Fibroblast of pulmonary artery (primary cell): ENCODE data around the gene USP36.
"Not testable (repeated sequence)": the region's sequence is repeated elsewhere in the genome, so short reads cannot be mapped to it uniquely, and the experiment has no call there.

ENCODE experiments used
- DNase-seq: peaks from one replicate; pipeline ENCODE4 v3.0.0-alpha.2; 2010; ENCODE audit warnings: low read depth
- H3K4me3 ChIP-seq: replicated peaks from 2 replicates; pipeline ENCODE4 v1.5.1; 2011; ENCODE audit warnings: low read depth, mild to moderate bottlenecking, control low read depth, low read length, moderate library complexity
- TF ChIP-seq, protein P1 (sequence below): IDR thresholded peaks from 2 replicates; pipeline ENCODE4 v1.5.1; 2011; ENCODE audit warnings: mild to moderate bottlenecking, control low read depth, low read length, inconsistent platforms; ENCODE audit errors: missing control alignments

Gene USP36

DNA sequence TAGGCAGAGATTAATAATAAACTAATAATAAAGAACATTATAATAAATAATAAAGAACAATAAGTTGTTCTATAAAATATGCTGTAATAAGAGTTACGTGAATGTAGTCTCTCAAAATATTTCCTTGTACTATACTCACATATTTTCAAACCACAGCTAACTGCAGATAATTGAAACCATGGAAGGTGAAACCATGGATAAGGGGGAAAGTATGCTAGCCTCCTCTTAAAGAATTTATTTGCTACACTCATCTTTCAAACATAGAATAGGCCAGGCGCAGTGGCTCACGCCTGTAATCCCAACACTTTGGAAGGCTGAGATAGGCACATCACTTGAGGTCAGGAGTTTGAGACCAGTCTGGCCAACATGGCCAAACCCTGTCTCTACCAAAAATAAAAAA lies 77.1 kb downstream of the USP36 start:
- H3K4me3 ChIP-seq, result no peak overlapping the region
- TF ChIP-seq, protein P1, sequence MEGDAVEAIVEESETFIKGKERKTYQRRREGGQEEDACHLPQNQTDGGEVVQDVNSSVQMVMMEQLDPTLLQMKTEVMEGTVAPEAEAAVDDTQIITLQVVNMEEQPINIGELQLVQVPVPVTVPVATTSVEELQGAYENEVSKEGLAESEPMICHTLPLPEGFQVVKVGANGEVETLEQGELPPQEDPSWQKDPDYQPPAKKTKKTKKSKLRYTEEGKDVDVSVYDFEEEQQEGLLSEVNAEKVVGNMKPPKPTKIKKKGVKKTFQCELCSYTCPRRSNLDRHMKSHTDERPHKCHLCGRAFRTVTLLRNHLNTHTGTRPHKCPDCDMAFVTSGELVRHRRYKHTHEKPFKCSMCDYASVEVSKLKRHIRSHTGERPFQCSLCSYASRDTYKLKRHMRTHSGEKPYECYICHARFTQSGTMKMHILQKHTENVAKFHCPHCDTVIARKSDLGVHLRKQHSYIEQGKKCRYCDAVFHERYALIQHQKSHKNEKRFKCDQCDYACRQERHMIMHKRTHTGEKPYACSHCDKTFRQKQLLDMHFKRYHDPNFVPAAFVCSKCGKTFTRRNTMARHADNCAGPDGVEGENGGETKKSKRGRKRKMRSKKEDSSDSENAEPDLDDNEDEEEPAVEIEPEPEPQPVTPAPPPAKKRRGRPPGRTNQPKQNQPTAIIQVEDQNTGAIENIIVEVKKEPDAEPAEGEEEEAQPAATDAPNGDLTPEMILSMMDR, result no peak
- no peak for DNase-seq

DNA sequence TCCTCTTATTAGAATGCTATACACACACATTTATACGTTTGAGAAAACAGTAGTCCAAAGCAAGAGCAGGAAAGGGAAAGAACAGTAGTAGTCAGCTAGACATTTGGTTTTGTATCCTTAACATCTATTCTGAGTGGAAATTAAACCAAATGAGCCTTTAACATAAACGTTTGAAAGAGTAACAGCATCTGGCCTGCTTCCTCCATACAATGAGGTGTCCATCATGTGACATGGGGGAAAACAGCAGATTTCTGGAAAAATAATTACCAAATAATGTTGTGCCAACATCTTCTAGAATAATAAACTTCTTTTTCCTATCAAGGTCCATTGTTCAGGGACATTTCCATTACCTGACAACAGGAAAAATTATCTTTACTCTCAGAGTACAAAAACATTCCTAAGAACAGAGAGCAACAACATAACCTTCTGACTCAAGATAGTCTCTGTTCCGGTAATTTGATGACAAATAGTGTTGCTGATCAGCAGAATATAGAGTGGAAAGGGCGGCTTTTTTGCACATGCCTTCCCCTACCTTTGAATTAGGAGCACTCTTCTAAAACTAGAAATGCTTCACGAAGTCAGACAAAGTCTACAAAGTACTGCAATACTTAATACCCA lies 78.7 kb downstream of the USP36 start:
- DNase-seq, result peak; percentile 42
- TF ChIP-seq, protein P1, result no peak
- H3K4me3 ChIP-seq, result no peak overlapping the region

DNA sequence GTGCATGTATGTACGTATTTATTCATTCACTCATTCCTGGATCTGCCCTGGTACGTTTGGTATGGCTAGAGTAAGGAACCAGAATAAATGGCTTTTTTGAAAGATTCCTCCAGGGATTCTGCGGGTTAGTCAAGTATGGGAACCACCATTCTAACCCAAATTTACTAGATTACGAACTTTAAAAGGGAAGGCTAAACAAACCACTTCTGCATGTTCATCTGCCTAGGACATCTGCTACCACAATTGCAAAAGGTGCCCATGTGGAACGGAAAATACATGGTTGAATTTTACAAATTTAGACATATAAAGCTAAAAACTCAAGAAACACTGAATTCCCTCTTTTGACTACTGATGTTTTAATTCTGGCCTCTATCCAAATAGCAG lies 80.7 kb downstream of the USP36 start:
- TF ChIP-seq, protein P1, result no peak
- H3K4me3 ChIP-seq, result no peak overlapping the region
- DNase-seq, result no peak

DNA sequence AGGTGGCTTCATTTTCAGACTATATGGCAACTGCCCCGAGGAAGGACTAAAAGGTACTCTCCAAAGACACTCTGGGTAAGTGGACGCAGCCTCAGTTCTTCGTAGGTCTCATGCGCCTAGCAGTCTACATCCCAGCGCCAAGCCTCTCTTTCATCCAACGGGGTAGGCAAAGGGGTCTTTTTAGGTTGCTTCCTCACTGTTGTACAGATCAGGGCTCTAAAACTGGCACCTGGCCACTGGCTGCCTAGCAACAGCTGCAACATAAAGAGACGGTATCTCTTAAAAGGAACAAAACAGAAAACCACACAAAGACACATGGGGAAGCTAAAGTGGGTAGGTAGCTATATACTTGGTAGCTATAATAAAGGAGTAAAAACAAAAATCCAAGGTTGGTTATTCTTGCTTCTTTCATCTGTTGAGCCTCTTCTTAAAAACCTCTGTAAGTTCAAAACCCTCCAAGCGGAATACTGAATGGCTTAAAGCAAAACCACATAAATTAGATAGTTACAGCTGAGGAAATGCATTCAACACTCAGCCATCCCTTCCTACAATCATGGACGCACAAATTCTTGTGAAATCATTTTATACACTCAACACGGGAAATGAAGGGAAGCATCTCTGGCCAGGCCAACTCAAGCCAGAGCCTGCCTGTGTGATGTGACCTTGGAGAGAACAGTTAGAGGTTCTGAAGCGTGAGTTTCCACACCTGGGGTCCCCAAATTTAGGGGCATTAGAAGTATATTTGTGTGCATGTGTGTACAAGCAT lies 81.2 kb downstream of the USP36 start:
- no peak overlapping the region for H3K4me3 ChIP-seq
- peak; percentile 92 for DNase-seq
- TF ChIP-seq, protein P1, result no peak

DNA sequence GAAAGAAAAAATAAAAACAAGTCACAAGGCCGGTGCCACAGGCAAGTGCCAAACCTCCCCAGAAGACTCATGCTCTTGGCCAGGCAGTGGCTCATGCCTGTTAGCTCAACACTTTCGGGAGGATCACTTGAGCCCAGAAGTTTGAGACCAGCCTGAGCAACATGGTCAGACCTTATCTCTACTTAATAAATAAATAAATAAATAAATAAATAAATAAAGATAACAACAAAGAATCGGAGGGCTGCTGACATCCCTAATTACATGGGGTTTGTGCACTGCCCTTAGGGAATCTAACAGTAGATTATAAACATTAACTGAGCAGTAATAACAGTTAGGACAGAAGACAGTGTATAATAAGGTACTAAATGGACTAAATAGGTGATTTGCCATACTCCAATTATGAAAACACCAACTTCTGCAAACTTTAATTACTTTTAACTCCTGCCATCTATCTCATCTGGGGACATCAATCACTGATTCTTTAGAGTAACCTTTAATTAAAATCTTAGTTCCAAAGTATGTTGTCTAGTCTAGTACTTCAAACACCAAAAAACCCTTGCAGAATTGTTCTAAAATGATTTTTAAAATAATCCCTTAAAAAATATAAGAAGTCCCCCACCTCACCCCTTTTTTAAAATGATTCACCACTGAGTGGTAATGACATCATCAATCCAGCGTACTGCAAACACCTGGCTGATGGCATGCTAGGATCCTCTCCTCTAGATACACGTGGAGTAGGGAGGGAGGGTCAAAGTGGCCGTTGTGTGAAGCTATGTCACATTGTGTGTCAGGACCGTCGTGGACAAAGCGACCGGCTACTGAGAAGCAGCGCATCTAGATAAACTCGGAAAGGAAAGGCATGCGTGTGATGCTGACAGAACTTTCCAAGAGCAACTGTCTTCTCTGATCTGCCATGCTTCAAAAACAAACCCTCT lies 87.0 kb downstream of the USP36 start:
- H3K4me3 ChIP-seq, result no peak overlapping the region
- DNase-seq, result no peak
- TF ChIP-seq, protein P1, result no peak

DNA sequence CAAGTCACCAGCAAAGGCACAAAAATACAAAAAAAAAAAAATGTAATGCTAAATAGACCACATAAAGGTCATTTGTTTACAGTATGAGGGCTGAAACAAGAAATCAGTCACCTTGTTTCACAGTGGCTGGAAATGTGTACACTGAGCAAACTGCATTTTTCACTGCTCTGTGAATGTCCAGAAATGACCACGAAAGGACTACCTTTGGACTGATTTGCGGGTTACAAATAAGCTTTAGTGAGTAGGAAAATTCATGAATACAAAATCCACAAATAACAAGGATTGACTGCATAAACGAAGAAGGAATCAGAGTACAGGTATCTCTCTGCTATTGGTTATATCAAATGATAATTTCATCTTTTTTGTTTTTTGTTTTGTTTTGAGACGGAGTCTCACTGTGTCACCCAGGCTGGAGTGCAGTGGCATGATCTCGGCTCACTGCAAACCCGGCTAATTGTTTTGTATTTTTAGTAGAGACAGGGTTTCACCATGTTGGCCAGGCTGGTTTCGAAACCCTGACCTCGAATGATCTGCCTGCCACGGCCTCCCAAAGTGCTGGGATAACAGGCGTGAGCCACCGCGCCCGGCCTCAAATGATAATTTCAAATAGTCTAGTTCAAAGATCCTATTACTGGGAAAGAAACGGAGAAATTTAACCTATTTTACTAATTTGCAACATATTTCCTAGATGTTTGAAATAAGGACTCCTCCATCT lies 89.0 kb downstream of the USP36 start:
- no peak overlapping the region for H3K4me3 ChIP-seq
- TF ChIP-seq, protein P1, result no peak
- no peak for DNase-seq

DNA sequence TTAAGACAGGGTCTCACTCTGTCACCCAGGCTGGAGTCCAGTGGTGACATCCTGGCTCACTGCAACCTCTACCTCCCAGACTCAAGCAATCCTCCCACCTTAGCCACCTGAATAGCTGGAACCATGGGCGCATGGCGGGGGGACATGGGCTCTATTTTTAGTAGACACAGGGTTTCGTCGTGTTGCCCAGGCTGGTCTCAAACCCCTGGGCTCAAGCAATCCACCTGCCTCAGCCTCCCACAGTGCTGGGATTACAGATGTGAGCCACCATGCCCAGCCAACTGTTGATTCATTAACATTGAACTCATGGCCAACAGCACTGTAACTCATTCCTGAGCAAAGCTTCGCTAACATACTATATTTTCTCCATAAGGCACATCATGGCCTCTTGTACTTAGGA lies 89.6 kb downstream of the USP36 start:
- DNase-seq, H3K4me3 ChIP-seq: not testable (repeated sequence)
